GM23248 (cell line): ENCODE data around the gene COX17.

Experiments used
- EZH2 ChIP-seq: fragments of 200-600 bp; sonication (generic); IDR thresholded peaks from 2 replicates; pipeline ENCODE4 v1.6.1; 2018; ENCODE audit warnings: antibody characterized with exemption, mild to moderate bottlenecking; ENCODE audit not compliant: insufficient read depth, poor library complexity, severe bottlenecking
- EZH2phosphoT487 ChIP-seq: fragments of 200-600 bp; sonication (generic); IDR thresholded peaks from 2 replicates; pipeline ENCODE4 v1.6.1; 2018; ENCODE audit warnings: antibody characterized with exemption, moderate library complexity, mild to moderate bottlenecking, low read depth; ENCODE audit not compliant: insufficient read depth

GRCh38 chr3:119681279-119681678 lies 4.1 kb upstream of the COX17 start:
- TF ChIP-seq EZH2phosphoT487 (no peak), EZH2 (no peak)
